Vagina (tissue), 2 donors: Measurements from ENCODE around the gene OR6C68. TPM values are rescaled to one million over a fixed set of nuclear protein-coding genes. Genes with fewer than 3 reads are reported as not detected.

Source experiments
- DNase-seq, 2 donors: peaks; one replicate each; pipeline ENCODE4 v3.0.0-alpha.2; 2017; ENCODE audit errors: extremely low spot score in 2 of 2
- H3K27ac ChIP-seq: fragments of 200-600 bp; sonication (generic); one replicate; pipeline ENCODE4 v1.5.1; 2019
- H3K27me3 ChIP-seq: fragments of 200-600 bp; sonication (generic); one replicate; pipeline ENCODE4 v1.5.1; 2019
- H3K36me3 ChIP-seq, 2 donors: fragments of 200-600 bp; sonication (generic); one replicate each; pipeline ENCODE4 v1.5.1; 2017 to 2019
- H3K4me1 ChIP-seq: fragments of 200-600 bp; sonication (generic); one replicate; pipeline ENCODE4 v1.5.1; 2019
- H3K4me3 ChIP-seq, 2 donors: fragments of 200-600 bp; sonication (generic); 1 replicate in 1 of 2; 2 replicates in 1 of 2; pipeline ENCODE4 v1.5.1; 2016 to 2019
- H3K9me3 ChIP-seq: fragments of 200-600 bp; sonication (generic); one replicate; pipeline ENCODE4 v1.5.1; 2019
- CTCF ChIP-seq, 3 experiments: fragments of 450-650 bp in 2 of 3; fragments of 200-600 bp in 1 of 3; sonication (generic) in 1 of 3; IDR thresholded peaks; one replicate each; pipeline ENCODE4 v1.5.1; 2017 to 2019; ENCODE audit warnings: antibody characterized with exemption in 3 of 3, mild to moderate bottlenecking in 2 of 3, moderate library complexity in 2 of 3
- POLR2A ChIP-seq, 2 donors: fragments of 450-650 bp; IDR thresholded peaks; one replicate each; pipeline ENCODE4 v1.6.1; 2017; ENCODE audit warnings: antibody characterized with exemption in 2 of 2, mild to moderate bottlenecking in 2 of 2, moderate library complexity in 2 of 2
- POLR2AphosphoS5 ChIP-seq, 2 donors: sonication (generic); formaldehyde crosslinking; IDR thresholded peaks; one replicate each; pipeline ENCODE4 v1.9.0; 2017; ENCODE audit warnings: antibody characterized with exemption in 2 of 2, mild to moderate bottlenecking in 2 of 2, low read depth in 1 of 2; ENCODE audit not compliant: insufficient read depth in 1 of 2
- intact Hi-C: fragments of 100-400 bp; cut with DNase I; formaldehyde crosslinking; loops from one replicate; pipeline ENCODE4 v1.15.1; 2023
- total RNA-seq: library from RNA; depleted of rRNA; stranded (reverse); fragments of >200 nt; gene quantifications from one replicate; pipeline ENCODE4 v1.2.3, GENCODE V29; 2016

The OR6C68 gene
- total RNA-seq, 1 donor from 2014 or later, result not detected

GRCh38 chr12:55495490-55495889, 3.3 kb downstream of the OR6C68 start:
- no peaks in the 10 kb centered on the region for H3K27me3 ChIP-seq
- TF ChIP-seq POLR2A (IDR thresholded peaks at IDR 0.05) (no peak), CTCF (IDR thresholded peaks at IDR 0.05) (no peak), POLR2AphosphoS5 (IDR thresholded peaks at IDR 0.05; ENCODE audit: insufficient read depth in 1 of 2, low read depth in 1 of 2) (no peak)

GRCh38 chr12:55499231-55499630, 7.1 kb downstream of the OR6C68 start:
- no peak for TF ChIP-seq POLR2A (IDR thresholded peaks at IDR 0.05)
- no peak for TF ChIP-seq POLR2AphosphoS5 (IDR thresholded peaks at IDR 0.05; ENCODE audit: insufficient read depth in 1 of 2, low read depth in 1 of 2)
- Histone ChIP-seq H3K9me3 (no peaks in the 10 kb centered on the region), H3K27me3 (no peaks in the 10 kb centered on the region), H3K36me3 (no peaks in the 10 kb centered on the region), H3K27ac (no peak overlapping the region), H3K4me1 (no peaks in the 10 kb centered on the region), H3K4me3 (no peak overlapping the region)
- no peak for DNase-seq
- intact Hi-C loops, result no loop called here

More at GRCh38 chr12:55495490-55495889, 3.3 kb downstream of the OR6C68 start:
- H3K4me3 ChIP-seq, result no peak overlapping the region
- H3K9me3 ChIP-seq, result no peaks in the 10 kb centered on the region
- intact Hi-C loops, result no loop called here
- DNase-seq, result no peak
- H3K27ac ChIP-seq, result no peak overlapping the region
- no peaks in the 10 kb centered on the region for H3K4me1 ChIP-seq
- no peaks in the 10 kb centered on the region for H3K36me3 ChIP-seq

- H3K4me1 ChIP-seq, result no peaks in the 10 kb centered on the region
- no peaks in the 10 kb centered on the region for H3K36me3 ChIP-seq
- TF ChIP-seq POLR2AphosphoS5 (IDR thresholded peaks at IDR 0.05; ENCODE audit: insufficient read depth in 1 of 2, low read depth in 1 of 2) (no peak), POLR2A (IDR thresholded peaks at IDR 0.05) (no peak), CTCF (IDR thresholded peaks at IDR 0.05) (no peak)
- H3K4me3 ChIP-seq, result no peak overlapping the region
- intact Hi-C loops, result no loop called here
- H3K27me3 ChIP-seq, result no peaks in the 10 kb centered on the region
- no peaks in the 10 kb centered on the region for H3K9me3 ChIP-seq
- no peak overlapping the region for H3K27ac ChIP-seq
- no peak for DNase-seq
These were observed 7.7 kb downstream of the OR6C68 start for GRCh38 chr12:55499810-55500252.

GRCh38 chr12:55501601-55502000, 9.4 kb downstream of the OR6C68 start:
- Histone ChIP-seq H3K9me3 (no peaks in the 10 kb centered on the region), H3K27me3 (no peaks in the 10 kb centered on the region), H3K27ac (no peak overlapping the region), H3K4me3 (no peak overlapping the region), H3K4me1 (no peaks in the 10 kb centered on the region), H3K36me3 (no peaks in the 10 kb centered on the region)
- no peak for DNase-seq
- no peak for TF ChIP-seq POLR2AphosphoS5 (IDR thresholded peaks at IDR 0.05; ENCODE audit: insufficient read depth in 1 of 2, low read depth in 1 of 2)
- no peak for TF ChIP-seq CTCF (IDR thresholded peaks at IDR 0.05)
- no peak for TF ChIP-seq POLR2A (IDR thresholded peaks at IDR 0.05)
- intact Hi-C loops, result no loop called here

- TF ChIP-seq POLR2A (IDR thresholded peaks at IDR 0.05) (no peak), CTCF (IDR thresholded peaks at IDR 0.05) (no peak), POLR2AphosphoS5 (IDR thresholded peaks at IDR 0.05; ENCODE audit: insufficient read depth in 1 of 2, low read depth in 1 of 2) (no peak)
- Histone ChIP-seq H3K4me3 (no peak overlapping the region), H3K27me3 (no peaks in the 10 kb centered on the region), H3K27ac (no peak overlapping the region), H3K36me3 (no peaks in the 10 kb centered on the region), H3K4me1 (no peaks in the 10 kb centered on the region), H3K9me3 (no peaks in the 10 kb centered on the region)
- intact Hi-C loops, result no loop called here
- no peak for DNase-seq
These were observed 23.5 kb downstream of the OR6C68 start for GRCh38 chr12:55515696-55516095.
